OCI-LY1 (cell line): Measurements from ENCODE around the gene GHITM.
"Not testable (repeated sequence)": the region's sequence is repeated elsewhere in the genome, so short reads cannot be mapped to it uniquely, and the experiment has no call there.

Source experiments
- H2AFZ ChIP-seq: fragments of 200-600 bp; sonication (generic), shearing (Covaris generic); 2 replicates; pipeline ENCODE4 v1.6.0; 2014; ENCODE audit warnings: antibody characterized with exemption, mild to moderate bottlenecking, low read length
- H3F3A ChIP-seq: fragments of 200-600 bp; sonication (generic), shearing (Covaris generic); 2 replicates; pipeline ENCODE4 v1.6.0; 2014; ENCODE audit warnings: mild to moderate bottlenecking, antibody characterized with exemption, low read length, moderate library complexity; ENCODE audit not compliant: insufficient read depth
- H3K27ac ChIP-seq: fragments of 200-600 bp; sonication (generic); 2 replicates; pipeline ENCODE4 v1.5.1; 2014; ENCODE audit warnings: low read length, mixed run types, mild to moderate bottlenecking, low read depth; ENCODE audit not compliant: poor library complexity, severe bottlenecking
- H3K27me3 ChIP-seq: fragments of 200-600 bp; sonication (generic); 2 replicates; pipeline ENCODE4 v1.6.0; 2014; ENCODE audit warnings: antibody characterized with exemption, mild to moderate bottlenecking, low read length, moderate library complexity; ENCODE audit not compliant: insufficient read depth
- H3K36me3 ChIP-seq: fragments of 200-600 bp; sonication (generic); 2 replicates; pipeline ENCODE4 v1.6.1; 2014; ENCODE audit warnings: mild to moderate bottlenecking, antibody characterized with exemption, low read length, moderate library complexity, mixed read lengths; ENCODE audit not compliant: insufficient read depth
- H3K4me1 ChIP-seq: fragments of 200-600 bp; sonication (generic); 2 replicates; pipeline ENCODE4 v1.5.1; 2014; ENCODE audit warnings: mild to moderate bottlenecking, low read length, moderate library complexity; ENCODE audit not compliant: insufficient read depth, severe bottlenecking
- H3K4me2 ChIP-seq: fragments of 200-600 bp; sonication (generic), shearing (Covaris generic); 2 replicates; pipeline ENCODE4 v1.6.1; 2014; ENCODE audit warnings: low read length
- H3K4me3 ChIP-seq: fragments of 200-600 bp; sonication (generic); 2 replicates; pipeline ENCODE4 v1.5.1; 2014; ENCODE audit warnings: low read length, low read depth, mild to moderate bottlenecking, mixed read lengths; ENCODE audit not compliant: poor library complexity, severe bottlenecking
- H3K79me2 ChIP-seq: fragments of 200-600 bp; shearing (Covaris generic); 2 replicates; pipeline ENCODE4 v1.6.1; 2016; ENCODE audit warnings: mixed run types, low read length, mixed read lengths; ENCODE audit not compliant: insufficient read depth
- H3K9ac ChIP-seq: fragments of 200-600 bp; sonication (generic), shearing (Covaris generic); 2 replicates; pipeline ENCODE4 v1.6.1; 2014; ENCODE audit warnings: mild to moderate bottlenecking, low read length, mixed read lengths
- H3K9me2 ChIP-seq: fragments of 200-600 bp; sonication (generic), shearing (Covaris generic); 2 replicates; pipeline ENCODE4 v1.6.1; 2014; ENCODE audit warnings: low read depth, mild to moderate bottlenecking, low read length, mixed read lengths
- H3K9me3 ChIP-seq: fragments of 200-600 bp; shearing (Covaris generic); 2 replicates; pipeline ENCODE4 v1.6.1; 2014; ENCODE audit warnings: low read length, mixed read lengths
- H4K20me1 ChIP-seq: fragments of 200-600 bp; sonication (generic), shearing (Covaris generic); 2 replicates; pipeline ENCODE4 v1.6.0; 2016; ENCODE audit warnings: mild to moderate bottlenecking, low read length; ENCODE audit not compliant: insufficient read depth
- CTCF ChIP-seq: fragments of 200-600 bp; sonication (generic), shearing (Covaris generic); IDR thresholded peaks from 2 replicates; pipeline ENCODE4 v1.5.1; 2017; ENCODE audit warnings: mild to moderate bottlenecking, antibody characterized with exemption, low read length, moderate library complexity, mixed read lengths
- EZH2 ChIP-seq: fragments of 200-600 bp; sonication (generic), shearing (Covaris generic); IDR thresholded peaks from 2 replicates; pipeline ENCODE4 v1.8.0; 2017; ENCODE audit warnings: borderline replicate concordance, mixed run types, mild to moderate bottlenecking, antibody characterized with exemption, low read length, moderate library complexity, mixed read lengths

Gene GHITM

GRCh38 chr10:84114088-84114667, 25.1 kb upstream of the GHITM start:
- Histone ChIP-seq H3K79me2 (no peaks in the 10 kb centered on the region), H3K9ac (no peak overlapping the region), H2AFZ (no peak overlapping the region), H3K27me3 (no peaks in the 10 kb centered on the region), H3K27ac (no peak overlapping the region), H3K36me3 (no peaks in the 10 kb centered on the region), H3F3A (no peaks in the 10 kb centered on the region), H3K4me3 (no peak overlapping the region), H3K4me1 (no peaks in the 10 kb centered on the region), H3K4me2 (no peak overlapping the region), H4K20me1 (no peaks in the 10 kb centered on the region), H3K9me3 (no peaks in the 10 kb centered on the region), H3K9me2 (no peaks in the 10 kb centered on the region)
- no peak for TF ChIP-seq EZH2
- TF ChIP-seq CTCF: no peak

- not testable (repeated sequence) for H3K4me3 ChIP-seq, H3K9ac ChIP-seq, H3K4me1 ChIP-seq, H3K27ac ChIP-seq, H3K9me2 ChIP-seq, H4K20me1 ChIP-seq, H3K4me2 ChIP-seq, H2AFZ ChIP-seq, H3K27me3 ChIP-seq, H3F3A ChIP-seq, H3K9me3 ChIP-seq, H3K79me2 ChIP-seq, H3K36me3 ChIP-seq
These were observed 22.1 kb upstream of the GHITM start for GRCh38 chr10:84117204-84117603.

- H3K27ac ChIP-seq: no peak overlapping the region
- H3K4me3 ChIP-seq: no peak overlapping the region
- no peaks in the 10 kb centered on the region for H3K9me2 ChIP-seq
- no peaks in the 10 kb centered on the region for H3K4me1 ChIP-seq
- H4K20me1 ChIP-seq: no peaks in the 10 kb centered on the region
- no peaks in the 10 kb centered on the region for H3F3A ChIP-seq
- H3K4me2 ChIP-seq: no peak overlapping the region
- no peaks in the 10 kb centered on the region for H3K9me3 ChIP-seq
- H3K9ac ChIP-seq: no peak overlapping the region
- no peaks in the 10 kb centered on the region for H3K36me3 ChIP-seq
- TF ChIP-seq CTCF: no peak
- no peaks in the 10 kb centered on the region for H3K79me2 ChIP-seq
- no peak overlapping the region for H2AFZ ChIP-seq
- no peaks in the 10 kb centered on the region for H3K27me3 ChIP-seq
These were observed 21.5 kb upstream of the GHITM start for GRCh38 chr10:84117686-84118394.
